GM19438 (cell line): ENCODE data around the gene ATP8A2.
"Not testable (repeated sequence)": the region's sequence is repeated elsewhere in the genome, so short reads cannot be mapped to it uniquely, and the experiment has no call there.

Experiments
- ATAC-seq: cut with Tn5 transposase; IDR thresholded peaks from one replicate; pipeline ENCODE4 v1.9.1; 2021; ENCODE audit warnings: low read depth; ENCODE audit not compliant: unreplicated experiment

The ATP8A2 gene

GRCh38 chr13:25529425-25529824, 157.7 kb downstream of the ATP8A2 start:
- ATAC-seq = no peak

- ATAC-seq = no peak
These were observed 166.5 kb downstream of the ATP8A2 start for GRCh38 chr13:25538276-25538675.

GRCh38 chr13:25541434-25542123, 169.8 kb downstream of the ATP8A2 start:
- ATAC-seq = no peak

- not testable (repeated sequence) for ATAC-seq
These were observed 177.2 kb downstream of the ATP8A2 start for GRCh38 chr13:25548991-25549390.

GRCh38 chr13:25561812-25562211, 190.0 kb downstream of the ATP8A2 start:
- no peak for ATAC-seq

- no peak for ATAC-seq
These were observed 198.4 kb downstream of the ATP8A2 start for GRCh38 chr13:25570185-25570584.

- ATAC-seq = no peak
These were observed 199.5 kb downstream of the ATP8A2 start for GRCh38 chr13:25571237-25571636.

- ATAC-seq = not testable (repeated sequence)
These were observed 200.4 kb downstream of the ATP8A2 start for GRCh38 chr13:25572171-25572570.

- no peak for ATAC-seq
These were observed 202.9 kb downstream of the ATP8A2 start for GRCh38 chr13:25574437-25575411.

- ATAC-seq = no peak
These were observed 203.8 kb downstream of the ATP8A2 start for GRCh38 chr13:25575562-25575961.

- no peak for ATAC-seq
These were observed 206.8 kb downstream of the ATP8A2 start for GRCh38 chr13:25578526-25578925.

GRCh38 chr13:25579221-25579620, 207.4 kb downstream of the ATP8A2 start:
- no peak for ATAC-seq

- no peak for ATAC-seq
These were observed 209.6 kb downstream of the ATP8A2 start for GRCh38 chr13:25581351-25581750.

- ATAC-seq = no peak
These were observed 212.3 kb downstream of the ATP8A2 start for GRCh38 chr13:25584087-25584486.

GRCh38 chr13:25585000-25585399, 213.2 kb downstream of the ATP8A2 start:
- ATAC-seq = no peak

GRCh38 chr13:25587326-25587980, 215.7 kb downstream of the ATP8A2 start:
- no peak for ATAC-seq

- ATAC-seq = no peak
These were observed 216.7 kb downstream of the ATP8A2 start for GRCh38 chr13:25588336-25589060.

- no peak for ATAC-seq
These were observed 226.6 kb downstream of the ATP8A2 start for GRCh38 chr13:25598421-25598820.

- ATAC-seq = no peak
These were observed 230.4 kb downstream of the ATP8A2 start for GRCh38 chr13:25602176-25602575.

- ATAC-seq = no peak
These were observed 232.3 kb downstream of the ATP8A2 start for GRCh38 chr13:25604106-25604505.
